Measurements from ENCODE around the gene OR6M1. TPM values are rescaled to one million over a fixed set of nuclear protein-coding genes. Genes with fewer than 3 reads are reported as not detected.

The OR6M1 gene
- total RNA-seq, 1 experiment from 2014 or later = not detected

DNA sequence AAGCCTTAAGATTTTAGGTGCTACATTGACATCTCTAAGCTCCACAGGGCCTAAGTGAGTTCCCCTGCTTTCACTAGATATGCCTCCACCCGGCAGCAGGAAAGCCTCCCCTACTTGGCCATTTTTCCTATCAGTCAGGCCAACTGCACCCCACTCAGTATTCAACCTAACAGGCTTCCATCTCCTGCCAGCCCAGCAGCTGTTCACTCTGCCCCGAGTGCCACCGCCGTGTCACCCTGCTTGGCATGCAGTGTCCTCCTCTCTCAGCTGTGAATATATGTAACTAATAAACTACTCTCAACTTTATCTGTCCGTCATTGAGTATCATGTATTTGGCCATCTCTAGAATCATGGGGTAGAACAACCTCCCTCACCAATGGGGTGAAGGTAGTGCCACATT, 9.0 kb upstream of the OR6M1 start:
- no peaks in the 10 kb centered on the region for H3K79me2 ChIP-seq (ENCODE audit: low read depth)
- no peaks in the 10 kb centered on the region; the same call in 1 of the 2 replicates for H4K20me1 ChIP-seq (ENCODE audit: insufficient read depth)
- H3K36me3 ChIP-seq (ENCODE audit: low read depth) = no peaks in the 10 kb centered on the region
- no peaks in the 10 kb centered on the region for H3K9me3 ChIP-seq (ENCODE audit: insufficient read depth, low read depth)
- no peaks in the 10 kb centered on the region; the same call in 1 of the 2 replicates for H3K27me3 ChIP-seq (ENCODE audit: insufficient read depth, low read depth)
- no TSS peak for BruUV-seq (replicated peaks)
- ChIA-PET POLR2A (ENCODE audit: unreplicated experiment) (no interaction called here), CTCF (no interaction called here)
- no peak overlapping the region for H2AFZ ChIP-seq
- no peak overlapping the region for H3K27ac ChIP-seq
- H3F3A ChIP-seq (ENCODE audit: insufficient read depth, low read depth) = no peaks in the 10 kb centered on the region
- H3K4me3 ChIP-seq = no peak overlapping the region
- intact Hi-C loops (cut with micrococcal nuclease; ENCODE audit: unreplicated experiment) = no loop called here
- DNase-seq = no peak
- TF ChIP-seq, protein P1, sequence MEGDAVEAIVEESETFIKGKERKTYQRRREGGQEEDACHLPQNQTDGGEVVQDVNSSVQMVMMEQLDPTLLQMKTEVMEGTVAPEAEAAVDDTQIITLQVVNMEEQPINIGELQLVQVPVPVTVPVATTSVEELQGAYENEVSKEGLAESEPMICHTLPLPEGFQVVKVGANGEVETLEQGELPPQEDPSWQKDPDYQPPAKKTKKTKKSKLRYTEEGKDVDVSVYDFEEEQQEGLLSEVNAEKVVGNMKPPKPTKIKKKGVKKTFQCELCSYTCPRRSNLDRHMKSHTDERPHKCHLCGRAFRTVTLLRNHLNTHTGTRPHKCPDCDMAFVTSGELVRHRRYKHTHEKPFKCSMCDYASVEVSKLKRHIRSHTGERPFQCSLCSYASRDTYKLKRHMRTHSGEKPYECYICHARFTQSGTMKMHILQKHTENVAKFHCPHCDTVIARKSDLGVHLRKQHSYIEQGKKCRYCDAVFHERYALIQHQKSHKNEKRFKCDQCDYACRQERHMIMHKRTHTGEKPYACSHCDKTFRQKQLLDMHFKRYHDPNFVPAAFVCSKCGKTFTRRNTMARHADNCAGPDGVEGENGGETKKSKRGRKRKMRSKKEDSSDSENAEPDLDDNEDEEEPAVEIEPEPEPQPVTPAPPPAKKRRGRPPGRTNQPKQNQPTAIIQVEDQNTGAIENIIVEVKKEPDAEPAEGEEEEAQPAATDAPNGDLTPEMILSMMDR (conservative IDR thresholded peaks at IDR 0.05) = no peak
- TF ChIP-seq EZH2 (IDR thresholded peaks at IDR 0.05; ENCODE audit: low read depth) = no peak
- no peaks in the 10 kb centered on the region; the same call in 1 of the 2 replicates for H3K9me2 ChIP-seq (ENCODE audit: insufficient read depth)
- no peaks in the 10 kb centered on the region for H3K4me1 ChIP-seq (replicated peaks; ENCODE audit: insufficient read depth)
- H3K4me2 ChIP-seq = no peak overlapping the region

DNA sequence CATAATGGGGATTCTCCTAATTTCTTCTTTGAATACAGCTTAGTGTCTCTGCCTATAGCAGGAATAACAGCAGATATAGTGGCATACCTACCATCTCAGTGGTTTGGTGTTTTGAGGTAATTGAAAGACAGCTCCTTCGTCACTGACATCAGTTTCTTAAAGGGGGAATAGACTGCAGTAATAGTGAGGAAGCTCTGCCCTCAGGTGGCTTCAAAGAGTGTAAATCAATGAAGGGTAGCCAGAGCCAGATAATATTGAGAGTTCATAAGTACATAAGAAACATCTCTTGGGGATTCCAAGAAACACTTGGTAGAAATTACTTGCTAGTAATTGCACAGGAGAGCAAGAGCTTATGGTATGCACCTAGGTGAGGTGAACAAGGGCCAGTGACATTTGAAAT, 4.4 kb downstream of the OR6M1 start:
- H2AFZ ChIP-seq = no peak overlapping the region
- no peaks in the 10 kb centered on the region for H3K79me2 ChIP-seq (ENCODE audit: low read depth)
- TF ChIP-seq EZH2 (IDR thresholded peaks at IDR 0.05; ENCODE audit: low read depth) = no peak
- TF ChIP-seq, protein P1 (conservative IDR thresholded peaks at IDR 0.05) = no peak
- no peak overlapping the region for H3K4me2 ChIP-seq
- H3K27ac ChIP-seq = no peak overlapping the region
- no peaks in the 10 kb centered on the region for H3F3A ChIP-seq (ENCODE audit: insufficient read depth, low read depth)
- DNase-seq = no peak
- no TSS peak for BruUV-seq (replicated peaks)
- POLR2A ChIA-PET (ENCODE audit: unreplicated experiment) = interaction anchor here (0.6 kb wide), 1 partner anchor 1567 kb away, joined by 3 read pairs; no protein-coding TSS in a partner anchor
- H3K9me2 ChIP-seq (ENCODE audit: insufficient read depth) = no peaks in the 10 kb centered on the region
- no peaks in the 10 kb centered on the region for H4K20me1 ChIP-seq (ENCODE audit: insufficient read depth)
- CTCF ChIA-PET = no interaction called here
- intact Hi-C loops (cut with micrococcal nuclease; ENCODE audit: unreplicated experiment) = no loop called here
- peaks cover 7% of the 10 kb centered on the region; the same call in 1 of the 2 replicates for H3K27me3 ChIP-seq (ENCODE audit: insufficient read depth, low read depth)
- H3K4me3 ChIP-seq = no peak overlapping the region
- H3K9me3 ChIP-seq (ENCODE audit: insufficient read depth, low read depth) = no peaks in the 10 kb centered on the region
- no peaks in the 10 kb centered on the region for H3K36me3 ChIP-seq (ENCODE audit: low read depth)
- H3K4me1 ChIP-seq (replicated peaks; ENCODE audit: insufficient read depth) = no peaks in the 10 kb centered on the region

DNA sequence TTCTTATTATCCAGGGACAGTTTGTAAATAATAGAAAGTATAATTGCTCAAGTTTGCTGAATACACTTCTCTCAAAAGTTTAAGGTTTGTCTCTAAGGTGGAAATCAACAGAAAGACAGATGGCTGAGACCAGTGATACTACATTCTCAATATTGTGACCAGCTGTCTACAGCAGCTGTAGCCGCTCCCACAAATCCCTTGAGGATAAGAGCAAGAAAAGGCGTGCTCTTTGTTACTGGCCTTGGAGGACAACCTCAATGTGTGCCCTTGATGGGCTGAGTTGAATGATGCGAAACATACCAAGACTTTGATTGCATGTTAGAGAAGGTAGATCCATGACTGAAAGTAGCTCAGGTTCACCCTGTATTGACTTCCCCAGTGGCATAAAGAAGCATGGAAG, 6.1 kb downstream of the OR6M1 start:
- Histone ChIP-seq H4K20me1 (ENCODE audit: insufficient read depth) (no peaks in the 10 kb centered on the region), H3K79me2 (ENCODE audit: low read depth) (no peaks in the 10 kb centered on the region), H3K27ac (no peak overlapping the region), H3K27me3 (ENCODE audit: insufficient read depth, low read depth) (0 out of 2 replicates have a peak, but pooled peaks cover 3% of the 10 kb centered on the region), H3K9me3 (ENCODE audit: insufficient read depth, low read depth) (no peaks in the 10 kb centered on the region), H2AFZ (no peak overlapping the region), H3K4me1 (replicated peaks; ENCODE audit: insufficient read depth) (no peaks in the 10 kb centered on the region), H3K4me3 (no peak overlapping the region), H3F3A (ENCODE audit: insufficient read depth, low read depth) (no peaks in the 10 kb centered on the region), H3K4me2 (no peak overlapping the region), H3K36me3 (ENCODE audit: low read depth) (no peaks in the 10 kb centered on the region), H3K9me2 (ENCODE audit: insufficient read depth) (no peaks in the 10 kb centered on the region)
- DNase-seq = no peak
- TF ChIP-seq EZH2 (IDR thresholded peaks at IDR 0.05; ENCODE audit: low read depth) = no peak
- TF ChIP-seq, protein P1 (conservative IDR thresholded peaks at IDR 0.05) = no peak
- CTCF ChIA-PET = no interaction called here
- intact Hi-C loops (cut with micrococcal nuclease; ENCODE audit: unreplicated experiment) = no loop called here
- BruUV-seq (replicated peaks) = no TSS peak
- POLR2A ChIA-PET (ENCODE audit: unreplicated experiment) = no interaction called here
